Endothelial cell of umbilical vein (primary cell): ENCODE measurements around the gene CCNH. TPM values are rescaled to one million over a fixed set of nuclear protein-coding genes. Genes with fewer than 3 reads are reported as not detected.

Source experiments
- BruUV-seq: library from RNA; stranded (reverse); fragments of 400-500 nt; replicated peaks from 2 replicates; lab custom pipeline; 2021; lab: Mats Ljungman, UMichigan
- CTCF ChIA-PET: fragments of 300-600, 350-600 bp; sonication (Branson Sonifier 250); formaldehyde crosslinking; loops from one replicate; lab custom pipeline; 2021; ENCODE audit warnings: antibody characterized with exemption, inconsistent platforms; lab: Charles Lee
- POLR2A ChIA-PET: fragments of 300-600, 350-600 bp; sonication (Branson Sonifier 250); formaldehyde crosslinking; loops from one replicate; lab custom pipeline; 2021; ENCODE audit warnings: antibody characterized with exemption, inconsistent platforms; lab: Charles Lee
- DNase-seq: peaks from one replicate; pipeline ENCODE4 v3.0.0-alpha.2; 2011; ENCODE audit warnings: low read depth, low spot score
- FAIRE-seq: peaks from 2 replicates; lab custom pipeline; 2011; peaks lifted over from hg19 to GRCh38; lab: Jason Lieb, UNC
- H2AFZ ChIP-seq: 2 replicates; pipeline ENCODE4 v1.6.0; 2012; ENCODE audit warnings: low read depth, low read length, control low read depth, inconsistent platforms
- H3K27ac ChIP-seq: 2 replicates; pipeline ENCODE4 v1.5.1; 2011; ENCODE audit warnings: low read depth, mild to moderate bottlenecking, control low read depth, low read length, moderate library complexity; ENCODE audit not compliant: insufficient read depth
- H3K27me3 ChIP-seq, 2 experiments: 2 replicates each; pipeline versions ENCODE4 v1.6.0 to v1.6.1; 2011; ENCODE audit warnings: low read length in 2 of 2, mixed read lengths in 1 of 2; ENCODE audit not compliant: control insufficient read depth in 2 of 2, insufficient read depth in 2 of 2
- H3K36me3 ChIP-seq, 2 experiments: 2 replicates in 1 of 2; 3 replicates in 1 of 2; pipeline ENCODE4 v1.5.1; 2011; ENCODE audit warnings: low read length in 2 of 2, mild to moderate bottlenecking in 1 of 2, moderate library complexity in 1 of 2; ENCODE audit not compliant: control insufficient read depth in 2 of 2, insufficient read depth in 2 of 2; ENCODE audit errors: extremely low read depth in 1 of 2
- H3K4me1 ChIP-seq: 3 replicates; pipeline ENCODE4 v1.5.1; 2011; ENCODE audit warnings: mild to moderate bottlenecking, low read length; ENCODE audit not compliant: control insufficient read depth, insufficient read depth; ENCODE audit errors: extremely low read depth
- H3K4me2 ChIP-seq: 2 replicates; pipeline ENCODE4 v1.6.1; 2011; ENCODE audit warnings: low read length, control low read depth, mixed read lengths; ENCODE audit not compliant: insufficient read depth
- H3K4me3 ChIP-seq, 3 experiments: fragments of 200-600 bp in 1 of 3; sonication (generic), shearing (Covaris generic) in 1 of 3; replicated peaks in 1 of 3; 2 replicates each; pipeline ENCODE4 v1.5.1; 2011 to 2016; ENCODE audit warnings: control low read depth in 3 of 3, low read length in 3 of 3, mild to moderate bottlenecking in 2 of 3, inconsistent platforms in 1 of 3, low read depth in 1 of 3, moderate library complexity in 1 of 3; ENCODE audit not compliant: insufficient read depth in 1 of 3
- H3K79me2 ChIP-seq: 2 replicates; pipeline ENCODE4 v1.6.0; 2012; ENCODE audit warnings: low read length, inconsistent platforms; ENCODE audit not compliant: control insufficient read depth, insufficient read depth
- H3K9ac ChIP-seq: replicated peaks from 2 replicates; pipeline ENCODE3; 2011; ENCODE audit warnings: low read length, control low read depth; ENCODE audit not compliant: insufficient read depth; ENCODE audit errors: extremely low read depth
- H3K9me1 ChIP-seq: replicated peaks from 3 replicates; pipeline ENCODE4 v1.6.0; 2011; ENCODE audit warnings: mild to moderate bottlenecking, low read length; ENCODE audit not compliant: control insufficient read depth, insufficient read depth; ENCODE audit errors: extremely low read depth
- H3K9me3 ChIP-seq: replicated peaks from 2 replicates; pipeline ENCODE4 v1.5.1; 2012; ENCODE audit warnings: low read length, inconsistent platforms; ENCODE audit not compliant: control insufficient read depth, insufficient read depth
- H4K20me1 ChIP-seq: replicated peaks from 2 replicates; pipeline ENCODE3; 2011; ENCODE audit warnings: mild to moderate bottlenecking, low read length; ENCODE audit not compliant: control insufficient read depth, insufficient read depth; ENCODE audit errors: extremely low read depth
- CTCF ChIP-seq, 2 donors: IDR thresholded peaks; 1 replicate in 1 of 2; 2 replicates in 1 of 2; pipeline ENCODE4 v1.5.1; 2011; ENCODE audit warnings: low read length in 2 of 2, mild to moderate bottlenecking in 2 of 2, moderate library complexity in 2 of 2, control low read depth in 1 of 2, inconsistent platforms in 1 of 2, low read depth in 1 of 2; ENCODE audit not compliant: insufficient read depth in 1 of 2; ENCODE audit errors: extremely low read depth in 1 of 2
- EZH2 ChIP-seq: IDR thresholded peaks from 2 replicates; pipeline ENCODE4 v1.6.1; 2012; ENCODE audit warnings: borderline replicate concordance, low read depth, mild to moderate bottlenecking, moderate library complexity, low read length, inconsistent platforms; ENCODE audit not compliant: severe bottlenecking
- FOS ChIP-seq: IDR thresholded peaks from 2 replicates; pipeline ENCODE4 v1.6.1; 2011; ENCODE audit warnings: mild to moderate bottlenecking, low read length, moderate library complexity, borderline replicate concordance; ENCODE audit not compliant: insufficient read depth
- GATA2 ChIP-seq: IDR thresholded peaks from 2 replicates; pipeline ENCODE4 v1.7.0; 2011; ENCODE audit warnings: low read depth, mild to moderate bottlenecking, moderate library complexity, mixed read lengths, low read length; ENCODE audit not compliant: insufficient read length, insufficient read depth
- JUN ChIP-seq: IDR thresholded peaks from 2 replicates; pipeline ENCODE4 v1.6.1; 2011; ENCODE audit warnings: borderline replicate concordance, low read depth; ENCODE audit not compliant: insufficient read length, insufficient read depth
- MAX ChIP-seq: IDR thresholded peaks from 2 replicates; pipeline ENCODE4 v1.6.1; 2011; ENCODE audit not compliant: insufficient read depth, insufficient read length
- MYC ChIP-seq: IDR thresholded peaks from one replicate; pipeline ENCODE4 v1.6.1; 2011; ENCODE audit warnings: mild to moderate bottlenecking, low read depth, low read length
- POLR2A ChIP-seq: IDR thresholded peaks from 2 replicates; pipeline ENCODE4 v1.6.1; 2012; ENCODE audit warnings: low read depth, mild to moderate bottlenecking, control low read depth, low read length
- POLR2AphosphoS5 ChIP-seq: IDR thresholded peaks from 2 replicates; pipeline ENCODE4 v1.6.1; 2012; ENCODE audit warnings: low read depth, mild to moderate bottlenecking, control low read depth, low read length, moderate library complexity; ENCODE audit not compliant: insufficient read depth
- dilution Hi-C: fragments of 300-500 bp; cut with MboI; formaldehyde crosslinking; loops from one replicate; pipeline ENCODE4 v1.15.0; 2019; ENCODE audit warnings: low sequenced_read_pairs; ENCODE audit not compliant: extremely low pct_ligation_motif_present
- intact Hi-C: fragments of 100-400 bp; cut with micrococcal nuclease; formaldehyde crosslinking; loops from one replicate; pipeline ENCODE4 v1.10.0; 2022
- polyA plus RNA-seq, 4 experiments: library from polyadenylated mRNA; depleted of rRNA in 3 of 4; stranded (reverse) in 3 of 4; unstranded in 1 of 4; fragments of >200 nt; gene quantifications; 2 replicates each; pipeline versions ENCODE4 v1.2.1 to v1.2.3, GENCODE V29; 2011 to 2012; ENCODE audit warnings: missing spikeins in 1 of 4
- total RNA-seq: library from RNA; stranded (reverse); gene quantifications from 2 replicates; pipeline ENCODE4 v1.2.3, GENCODE V29; 2021

The CCNH gene
- total and polyA plus RNA-seq, 2 donors (not counting 3 experiments of a cell fraction or from before 2014, with no cell fraction given): 47.9 to 50.6 TPM

- Histone ChIP-seq H3K9ac (no peak overlapping the region), H3K79me2 (peaks cover 23% of the 10 kb centered on the region), H3K4me3 (no peak overlapping the region), H2AFZ (no peak overlapping the region), H3K36me3 (peaks cover 14 to 49% of the 10 kb centered on the region in 2 experiments), H3K4me2 (no peak overlapping the region), H3K27me3 (no peaks in the 10 kb centered on the region), H4K20me1 (no peaks in the 10 kb centered on the region), H3K9me3 (no peaks in the 10 kb centered on the region), H3K27ac (peak overlapping the region; percentile 91), H3K9me1 (no peaks in the 10 kb centered on the region), H3K4me1 (peaks cover 26% of the 10 kb centered on the region)
- POLR2A ChIA-PET: no interaction called here
- DNase-seq: peak; percentile 38
- FAIRE-seq: no peak
- intact Hi-C loops (loop anchor here (5.0 kb wide), 1 partner anchor 242 kb away; no protein-coding TSS in a partner anchor), dilution Hi-C loops (no loop called here)
- TF ChIP-seq GATA2: no peak
- TF ChIP-seq CTCF (IDR thresholded peaks at IDR 0.05; ENCODE audit: extremely low read depth in 1 of 2, insufficient read depth in 1 of 2, low read depth in 1 of 2, low read length in 2 of 2): no peak
- no peak for TF ChIP-seq FOS
- TF ChIP-seq EZH2: no peak
- TF ChIP-seq POLR2A: no peak
- no peak for TF ChIP-seq MYC
- TF ChIP-seq MAX: no peak
- no peak for TF ChIP-seq JUN
- TF ChIP-seq POLR2AphosphoS5: no peak
- CTCF ChIA-PET: interaction anchor here (0.6 to 1.8 kb wide), 3 partner anchors 10 to 324 kb away, joined by 3 to 7 read pairs (median 4); no protein-coding TSS in a partner anchor
- no TSS peak for BruUV-seq
These were observed 18.1 kb downstream of the CCNH start for GRCh38 chr5:87394411-87395165.
